Osteocyte (in vitro differentiated cells): ENCODE results near the gene DGKG. TPM values are rescaled to one million over a fixed set of nuclear protein-coding genes. Genes with fewer than 3 reads are reported as not detected.

ENCODE experiments used
- DNase-seq: peaks from one replicate; pipeline ENCODE4 v3.0.0; 2021; ENCODE audit warnings: mixed read lengths; ENCODE audit not compliant: unreplicated experiment; ENCODE audit errors: extremely low spot score
- H3K27ac Mint-ChIP-seq: one replicate; pipeline ENCODE4 v1.8.0; 2021; ENCODE audit warnings: mild to moderate bottlenecking, mixed read lengths; ENCODE audit not compliant: unreplicated experiment
- H3K27me3 Mint-ChIP-seq: one replicate; pipeline ENCODE4 v1.8.0; 2021; ENCODE audit warnings: mixed read lengths; ENCODE audit not compliant: unreplicated experiment
- H3K36me3 Mint-ChIP-seq: one replicate; pipeline ENCODE4 v1.8.0; 2021; ENCODE audit warnings: mixed read lengths; ENCODE audit not compliant: unreplicated experiment
- H3K4me1 Mint-ChIP-seq: one replicate; pipeline ENCODE4 v1.8.0; 2021; ENCODE audit warnings: mixed read lengths; ENCODE audit not compliant: unreplicated experiment
- H3K4me3 Mint-ChIP-seq: one replicate; pipeline ENCODE4 v1.8.0; 2021; ENCODE audit warnings: mild to moderate bottlenecking, moderate library complexity, mixed read lengths; ENCODE audit not compliant: unreplicated experiment
- H3K9me3 Mint-ChIP-seq: one replicate; pipeline ENCODE4 v1.8.0; 2021; ENCODE audit warnings: mixed read lengths; ENCODE audit not compliant: unreplicated experiment
- total RNA-seq: library from RNA; stranded (reverse); gene quantifications from 2 replicates; pipeline ENCODE4 v1.2.1, GENCODE V29; 2021
- TF ChIP-seq, protein P1 (sequence below): fragments of 200-600 bp; sonication (generic); IDR thresholded peaks from 2 replicates; pipeline ENCODE4 v1.5.0; 2021; ENCODE audit warnings: antibody characterized with exemption, mild to moderate bottlenecking, moderate library complexity

The DGKG gene
- total RNA-seq, 1 donor from 2014 or later, result not detected

DNA sequence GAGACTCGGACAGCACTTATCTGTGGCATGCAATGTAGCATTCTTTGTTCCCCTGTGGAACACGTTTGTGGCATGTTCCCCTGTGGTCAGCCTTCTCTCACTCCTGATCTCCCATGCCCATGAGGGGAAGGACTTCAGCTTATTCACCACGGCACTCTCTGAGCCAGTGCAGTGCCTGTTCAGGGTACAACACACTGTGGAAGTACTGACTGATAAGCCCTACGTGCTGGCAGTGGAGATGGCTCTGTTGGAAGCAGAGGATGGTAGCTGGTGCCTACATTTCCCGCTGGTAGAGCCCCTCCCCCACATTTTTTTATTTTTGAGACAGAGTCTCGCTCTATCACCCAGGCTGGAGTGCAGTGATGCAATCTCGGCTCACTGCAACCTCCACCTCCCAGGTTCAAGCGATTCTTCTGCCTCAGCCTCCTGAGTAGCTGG lies 209.7 kb downstream of the DGKG start:
- no peak for DNase-seq
- TF ChIP-seq, protein P1, sequence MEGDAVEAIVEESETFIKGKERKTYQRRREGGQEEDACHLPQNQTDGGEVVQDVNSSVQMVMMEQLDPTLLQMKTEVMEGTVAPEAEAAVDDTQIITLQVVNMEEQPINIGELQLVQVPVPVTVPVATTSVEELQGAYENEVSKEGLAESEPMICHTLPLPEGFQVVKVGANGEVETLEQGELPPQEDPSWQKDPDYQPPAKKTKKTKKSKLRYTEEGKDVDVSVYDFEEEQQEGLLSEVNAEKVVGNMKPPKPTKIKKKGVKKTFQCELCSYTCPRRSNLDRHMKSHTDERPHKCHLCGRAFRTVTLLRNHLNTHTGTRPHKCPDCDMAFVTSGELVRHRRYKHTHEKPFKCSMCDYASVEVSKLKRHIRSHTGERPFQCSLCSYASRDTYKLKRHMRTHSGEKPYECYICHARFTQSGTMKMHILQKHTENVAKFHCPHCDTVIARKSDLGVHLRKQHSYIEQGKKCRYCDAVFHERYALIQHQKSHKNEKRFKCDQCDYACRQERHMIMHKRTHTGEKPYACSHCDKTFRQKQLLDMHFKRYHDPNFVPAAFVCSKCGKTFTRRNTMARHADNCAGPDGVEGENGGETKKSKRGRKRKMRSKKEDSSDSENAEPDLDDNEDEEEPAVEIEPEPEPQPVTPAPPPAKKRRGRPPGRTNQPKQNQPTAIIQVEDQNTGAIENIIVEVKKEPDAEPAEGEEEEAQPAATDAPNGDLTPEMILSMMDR, result no peak
- no peaks in the 10 kb centered on the region for H3K4me1 Mint-ChIP-seq
- no peak overlapping the region for H3K4me3 Mint-ChIP-seq
- H3K9me3 Mint-ChIP-seq, result no peaks in the 10 kb centered on the region
- H3K36me3 Mint-ChIP-seq, result no peaks in the 10 kb centered on the region
- H3K27ac Mint-ChIP-seq, result no peak overlapping the region
- peaks cover 24% of the 10 kb centered on the region for H3K27me3 Mint-ChIP-seq

DNA sequence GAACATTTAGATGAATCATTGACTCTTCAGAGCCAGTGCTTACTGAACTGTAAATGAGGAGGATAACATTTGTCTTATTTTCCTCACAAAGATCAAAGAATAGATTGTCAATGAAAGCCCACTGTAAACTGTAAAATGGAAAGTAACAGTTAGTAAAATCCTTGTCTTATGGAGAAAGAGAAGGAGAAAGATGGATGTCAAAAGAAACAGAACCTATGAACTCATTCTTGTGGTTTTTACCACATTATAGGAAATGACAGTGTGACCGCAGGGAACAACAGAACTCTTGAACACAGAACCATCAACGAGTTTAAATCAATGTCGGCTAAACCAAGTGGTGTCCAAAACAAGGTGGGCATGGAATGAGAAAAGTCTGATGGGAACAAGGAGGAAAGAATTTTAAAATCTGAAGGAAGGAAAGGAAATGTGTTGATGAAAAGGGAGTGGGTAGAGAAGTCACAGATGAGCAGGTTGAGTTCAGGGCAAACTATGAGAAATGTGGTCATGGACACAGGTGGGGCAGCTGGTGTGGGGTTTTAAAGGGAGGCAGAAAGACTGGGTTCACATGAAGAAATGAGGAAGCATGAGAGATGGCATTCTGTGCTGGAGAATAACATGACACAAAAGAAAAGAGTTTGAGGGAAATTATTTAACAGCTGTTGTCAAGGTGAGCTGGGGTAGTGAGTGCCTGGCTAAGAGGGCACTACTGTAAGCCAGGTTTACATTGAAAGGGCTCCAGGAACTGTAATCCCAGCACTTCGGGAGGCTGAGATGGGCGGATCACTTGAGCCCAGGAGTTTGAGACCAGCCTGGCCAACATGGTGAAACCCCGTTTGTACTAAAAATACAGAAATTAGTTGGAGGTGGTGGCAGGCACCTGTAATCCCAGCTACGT lies 210.7 kb downstream of the DGKG start:
- no peaks in the 10 kb centered on the region for H3K4me1 Mint-ChIP-seq
- no peak for DNase-seq
- H3K27me3 Mint-ChIP-seq, result peaks cover 21% of the 10 kb centered on the region
- no peak overlapping the region for H3K27ac Mint-ChIP-seq
- no peaks in the 10 kb centered on the region for H3K9me3 Mint-ChIP-seq
- TF ChIP-seq, protein P1, result no peak
- H3K36me3 Mint-ChIP-seq, result no peaks in the 10 kb centered on the region
- no peak overlapping the region for H3K4me3 Mint-ChIP-seq

DNA sequence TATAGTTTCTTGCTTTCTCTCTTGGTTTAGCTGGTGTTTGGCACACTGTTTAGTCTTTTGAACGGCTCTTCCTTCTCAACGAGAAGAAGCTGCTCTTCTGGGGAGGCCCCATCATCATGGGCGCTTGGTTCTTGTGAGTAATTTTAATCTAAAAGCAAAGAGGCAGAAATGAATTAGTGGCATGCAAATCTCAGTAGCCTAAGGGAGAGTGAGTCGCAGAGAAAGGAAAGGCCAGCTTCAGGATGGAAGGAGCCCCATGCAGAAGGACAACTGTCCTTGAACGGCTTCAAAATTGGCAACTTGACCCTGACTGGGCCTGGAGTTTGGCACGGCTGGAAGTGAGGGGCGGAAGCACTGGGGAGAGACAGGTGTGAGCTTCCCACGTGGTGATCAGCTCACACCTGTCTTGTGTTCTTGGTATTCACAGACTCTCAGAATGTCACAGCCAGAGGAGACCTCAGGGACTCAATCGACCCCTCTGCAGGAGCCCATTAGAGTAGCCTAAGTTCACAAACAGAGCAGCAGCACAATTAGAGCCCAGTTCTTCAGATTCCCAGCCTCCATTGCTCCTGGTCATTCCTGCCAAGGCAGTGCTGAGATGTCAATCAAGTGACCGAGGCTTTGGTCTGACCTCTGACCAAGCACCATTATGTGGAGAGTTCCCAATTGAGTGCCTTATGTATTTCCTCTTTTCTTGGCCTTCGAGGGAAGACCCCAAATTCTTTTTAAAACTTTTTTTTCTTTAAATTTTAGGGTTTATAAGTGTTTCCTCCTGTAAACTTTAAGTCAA lies 211.8 kb downstream of the DGKG start:
- peaks cover 23% of the 10 kb centered on the region for H3K27me3 Mint-ChIP-seq
- H3K36me3 Mint-ChIP-seq, result no peaks in the 10 kb centered on the region
- DNase-seq, result no peak
- H3K27ac Mint-ChIP-seq, result no peak overlapping the region
- TF ChIP-seq, protein P1, result no peak
- H3K9me3 Mint-ChIP-seq, result no peaks in the 10 kb centered on the region
- no peaks in the 10 kb centered on the region for H3K4me1 Mint-ChIP-seq
- H3K4me3 Mint-ChIP-seq, result no peak overlapping the region

DNA sequence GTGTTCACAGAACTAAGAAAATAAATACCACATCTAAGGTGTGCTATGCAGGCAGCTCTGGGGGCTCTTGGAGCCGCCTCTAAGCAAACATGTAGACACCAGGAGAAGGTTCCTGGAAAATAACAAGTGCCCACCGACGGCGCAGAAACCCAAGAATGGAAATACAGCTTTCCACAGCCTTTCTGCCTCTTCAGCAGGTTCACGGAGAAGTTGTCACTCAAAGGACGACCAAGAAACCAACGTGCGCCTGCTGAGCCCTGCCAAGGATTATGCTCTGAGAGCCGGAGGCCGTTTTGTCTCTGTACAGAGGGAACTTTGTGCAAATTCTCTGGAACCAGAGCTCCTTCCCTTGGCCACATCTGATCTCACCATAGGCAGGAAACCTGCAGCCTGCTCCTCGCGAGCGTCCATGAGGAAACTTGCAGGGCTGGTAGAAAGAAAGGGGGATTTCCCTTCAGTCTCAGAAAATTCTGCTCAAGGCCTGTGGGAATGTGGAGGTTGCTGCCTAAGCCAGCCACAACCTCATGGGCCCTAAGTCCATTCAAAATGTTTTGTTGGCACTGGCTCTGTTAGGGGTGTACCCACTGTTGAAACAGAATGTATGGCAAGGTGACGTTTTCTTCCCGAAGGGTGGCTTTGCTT lies 212.6 kb downstream of the DGKG start:
- H3K4me3 Mint-ChIP-seq, result no peak overlapping the region
- TF ChIP-seq, protein P1, result no peak
- peaks cover 23% of the 10 kb centered on the region for H3K27me3 Mint-ChIP-seq
- no peak for DNase-seq
- no peak overlapping the region for H3K27ac Mint-ChIP-seq
- no peaks in the 10 kb centered on the region for H3K36me3 Mint-ChIP-seq
- no peaks in the 10 kb centered on the region for H3K4me1 Mint-ChIP-seq
- no peaks in the 10 kb centered on the region for H3K9me3 Mint-ChIP-seq
